GM12872 (cell line): ENCODE measurements around the gene F13A1.

Experiments used
- TF ChIP-seq, protein P1 (sequence below): IDR thresholded peaks from 3 replicates; pipeline ENCODE4 v1.5.1; 2011; ENCODE audit warnings: low read depth, mild to moderate bottlenecking, low read length, moderate library complexity; ENCODE audit not compliant: insufficient read depth

F13A1 gene

DNA sequence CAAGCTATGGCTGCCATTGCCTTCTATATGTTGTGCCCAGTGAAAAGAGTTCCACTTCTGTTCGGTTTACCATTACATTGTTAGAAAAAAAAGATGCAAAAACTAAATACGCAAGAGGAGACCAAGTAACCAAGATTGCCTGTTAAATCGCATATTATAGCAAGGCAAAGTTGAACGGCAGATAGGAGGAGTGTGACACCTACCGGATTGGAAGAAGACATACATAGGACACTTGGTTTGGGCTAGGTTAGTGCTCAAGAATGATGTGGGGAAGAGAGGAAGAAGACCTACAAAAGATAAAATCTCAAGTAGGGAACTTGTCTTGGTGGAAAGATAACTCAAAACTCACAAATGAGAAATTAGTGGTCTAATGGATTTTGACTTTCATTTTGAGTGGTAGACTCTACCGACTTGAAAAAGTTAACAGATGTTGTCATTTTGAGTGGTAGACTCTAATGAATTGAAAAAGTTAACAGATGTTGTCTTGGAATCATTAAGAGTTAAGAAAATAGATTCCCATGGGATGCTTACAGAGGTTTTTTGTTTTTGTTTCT lies 95.5 kb downstream of the F13A1 start:
- TF ChIP-seq, protein P1, sequence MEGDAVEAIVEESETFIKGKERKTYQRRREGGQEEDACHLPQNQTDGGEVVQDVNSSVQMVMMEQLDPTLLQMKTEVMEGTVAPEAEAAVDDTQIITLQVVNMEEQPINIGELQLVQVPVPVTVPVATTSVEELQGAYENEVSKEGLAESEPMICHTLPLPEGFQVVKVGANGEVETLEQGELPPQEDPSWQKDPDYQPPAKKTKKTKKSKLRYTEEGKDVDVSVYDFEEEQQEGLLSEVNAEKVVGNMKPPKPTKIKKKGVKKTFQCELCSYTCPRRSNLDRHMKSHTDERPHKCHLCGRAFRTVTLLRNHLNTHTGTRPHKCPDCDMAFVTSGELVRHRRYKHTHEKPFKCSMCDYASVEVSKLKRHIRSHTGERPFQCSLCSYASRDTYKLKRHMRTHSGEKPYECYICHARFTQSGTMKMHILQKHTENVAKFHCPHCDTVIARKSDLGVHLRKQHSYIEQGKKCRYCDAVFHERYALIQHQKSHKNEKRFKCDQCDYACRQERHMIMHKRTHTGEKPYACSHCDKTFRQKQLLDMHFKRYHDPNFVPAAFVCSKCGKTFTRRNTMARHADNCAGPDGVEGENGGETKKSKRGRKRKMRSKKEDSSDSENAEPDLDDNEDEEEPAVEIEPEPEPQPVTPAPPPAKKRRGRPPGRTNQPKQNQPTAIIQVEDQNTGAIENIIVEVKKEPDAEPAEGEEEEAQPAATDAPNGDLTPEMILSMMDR: no peak

DNA sequence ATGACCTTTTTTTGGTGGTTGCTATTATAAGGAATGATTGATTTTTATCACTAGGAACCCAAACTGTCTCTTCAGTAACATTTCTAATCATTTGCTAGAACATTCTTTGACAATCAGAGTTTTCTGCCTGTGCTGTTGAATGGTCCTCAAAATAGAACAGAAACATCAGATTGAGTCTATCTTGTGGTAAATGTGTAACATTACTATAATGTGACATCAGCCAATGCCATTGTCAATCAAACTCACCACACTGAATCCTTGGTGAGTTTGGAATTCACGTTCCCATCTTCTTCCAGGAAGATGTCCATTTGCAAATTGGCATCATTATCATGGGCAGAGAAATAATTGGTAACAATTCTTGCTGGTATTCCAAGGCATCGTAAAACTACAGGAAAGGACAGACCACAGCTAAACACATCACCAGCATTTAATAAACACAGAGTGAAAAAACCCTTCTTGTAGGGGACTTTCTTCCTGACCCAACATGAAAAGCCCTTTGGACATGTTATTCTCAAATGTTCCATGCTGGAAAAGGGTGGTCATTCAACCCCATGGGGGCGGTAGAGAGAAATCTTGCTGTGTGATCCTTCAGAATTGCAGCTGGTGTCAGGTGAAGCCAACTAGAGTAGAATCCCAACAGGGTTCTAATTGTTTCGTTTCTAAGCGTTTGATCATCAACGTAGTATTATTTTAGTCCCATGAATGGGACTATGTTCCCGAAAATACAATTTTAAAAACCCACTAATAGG lies 98.5 kb downstream of the F13A1 start:
- TF ChIP-seq, protein P1: peak; percentile 64

DNA sequence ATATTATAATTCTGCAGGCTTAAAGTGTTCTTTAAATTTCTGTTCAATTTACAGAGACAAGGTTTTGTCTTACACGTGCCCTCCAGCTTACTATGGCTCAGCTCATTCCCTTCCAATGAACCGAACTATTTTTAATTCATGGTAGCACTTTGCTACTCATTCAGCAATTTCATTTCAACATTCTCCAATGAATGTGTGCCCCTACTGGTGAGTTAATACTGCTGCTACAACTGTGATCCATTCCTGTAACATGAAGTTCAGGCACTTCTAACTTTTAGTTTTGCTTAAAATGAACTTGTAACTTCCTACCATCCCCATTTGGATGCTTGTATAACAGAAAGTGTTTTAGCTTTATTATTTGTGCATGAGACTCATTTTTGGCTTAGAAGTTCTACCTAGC lies 99.7 kb downstream of the F13A1 start:
- TF ChIP-seq, protein P1: peak; percentile 39; the same call in 2 of the 3 replicates

DNA sequence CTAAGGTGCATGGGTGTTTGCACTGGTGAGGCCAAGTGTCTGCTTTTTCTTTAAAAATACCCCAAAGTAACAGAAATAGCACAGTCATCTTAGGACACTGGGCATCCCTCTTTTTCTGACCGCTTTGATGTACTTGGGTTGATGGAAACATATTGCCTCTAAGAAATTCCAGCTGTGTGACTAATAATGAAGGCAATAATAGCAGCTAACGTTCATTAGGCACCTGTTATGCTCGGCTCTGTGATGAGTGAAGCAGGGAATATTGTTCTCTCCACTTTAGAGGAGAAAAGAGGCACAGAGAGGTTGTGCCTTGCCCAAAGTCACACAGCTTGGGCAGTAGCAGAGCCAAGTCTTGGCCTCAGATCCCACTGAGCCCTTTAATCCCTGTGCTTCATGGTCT lies 100.7 kb downstream of the F13A1 start:
- TF ChIP-seq, protein P1: no peak

DNA sequence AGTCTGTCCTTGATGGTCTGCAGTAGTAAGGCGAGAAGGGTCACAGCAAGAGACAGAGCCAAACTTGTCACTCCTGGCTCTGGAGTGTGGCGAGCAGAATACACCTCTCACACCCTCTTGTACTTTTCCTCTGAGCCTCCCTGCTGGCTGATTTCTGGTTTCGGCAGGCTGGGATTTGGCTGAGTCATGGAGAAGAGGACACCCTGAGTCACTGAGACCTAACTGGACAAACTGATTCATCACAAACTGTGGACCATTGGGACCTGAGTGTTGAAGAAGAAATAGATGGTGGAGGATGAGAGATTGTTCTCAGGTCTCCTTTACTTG lies 101.7 kb downstream of the F13A1 start:
- TF ChIP-seq, protein P1: no peak

DNA sequence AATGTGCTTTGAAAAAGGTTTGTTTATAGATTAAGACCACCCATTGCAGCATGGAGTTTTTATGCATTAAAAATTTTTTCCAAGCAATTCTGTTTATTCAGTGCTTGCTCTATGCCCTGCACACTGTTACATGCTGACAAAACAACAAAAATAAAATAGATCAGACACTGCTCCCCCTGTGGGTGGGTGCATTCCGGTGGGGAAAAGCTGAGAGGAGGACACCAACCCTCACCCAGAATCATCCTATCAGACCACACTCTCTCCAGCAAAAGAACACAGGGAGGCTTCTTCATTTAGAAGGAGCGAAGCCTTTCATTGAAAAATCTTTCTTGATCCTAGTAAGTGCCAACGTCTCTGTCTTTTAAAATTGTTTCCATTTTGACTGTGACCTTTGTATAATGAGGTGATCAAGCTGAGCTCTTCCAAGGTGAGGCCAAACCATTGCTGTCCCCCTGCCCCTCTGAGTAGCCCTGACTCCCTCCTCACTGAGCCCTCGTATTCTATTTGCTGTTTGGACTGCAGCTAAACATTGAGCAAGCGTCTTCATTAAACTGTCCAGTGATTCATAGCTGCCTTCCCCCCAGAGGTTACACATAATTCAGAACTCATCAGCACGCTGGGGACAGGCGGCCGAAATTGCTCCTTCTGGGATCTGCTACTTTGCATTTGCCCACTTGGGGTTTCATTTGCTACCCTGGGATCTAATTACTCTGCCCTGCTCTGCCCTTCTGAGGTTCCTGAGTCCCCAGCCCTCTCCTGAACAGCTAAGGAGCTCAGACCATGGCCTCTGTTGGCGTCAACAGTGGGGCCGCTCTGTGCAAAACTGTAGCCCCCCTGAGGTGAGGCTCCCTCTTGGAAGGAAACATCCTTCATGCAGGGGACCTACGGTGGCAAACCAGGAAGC lies 102.4 kb downstream of the F13A1 start:
- TF ChIP-seq, protein P1: no peak

DNA sequence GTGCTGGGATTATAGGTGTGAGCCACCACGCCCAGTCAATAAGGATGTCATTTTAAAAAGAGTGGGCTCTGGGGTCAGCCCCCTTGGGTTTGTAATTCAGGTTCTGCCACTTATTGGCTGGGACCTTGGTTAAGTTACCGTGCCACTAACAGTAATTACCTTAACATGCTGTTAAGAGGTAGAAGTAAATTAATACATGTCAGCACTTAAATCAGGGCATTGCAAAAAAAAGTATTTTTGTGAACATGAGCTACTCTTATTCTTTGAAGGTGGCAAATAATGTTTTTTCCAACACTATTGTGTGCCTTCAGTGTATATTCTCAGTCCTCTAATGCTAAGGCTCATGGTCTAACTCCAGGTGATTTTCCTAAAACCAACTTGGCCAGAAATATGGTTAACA lies 109.5 kb downstream of the F13A1 start:
- TF ChIP-seq, protein P1: no peak
